GM18951 (cell line): Measurements from ENCODE around the gene SCUBE1.

Experiments used
- POLR2A ChIP-seq: IDR thresholded peaks from 4 replicates; pipeline ENCODE4 v1.6.1; 2011; ENCODE audit warnings: mild to moderate bottlenecking; ENCODE audit not compliant: insufficient read length, insufficient read depth; ENCODE audit errors: extremely low read depth
- in situ Hi-C: fragments of 300-500 bp; cut with MboI; formaldehyde crosslinking; loops from one replicate; pipeline ENCODE4 v1.12.0; 2022; ENCODE audit warnings: low sequenced_read_pairs, mixed read lengths, inconsistent platforms; ENCODE audit not compliant: unreplicated experiment

Gene SCUBE1

GRCh38 chr22:43153899-43154298 is 189.3 kb downstream of the SCUBE1 start:
- in situ Hi-C loops: no loop called here
- TF ChIP-seq POLR2A: no peak

- in situ Hi-C loops: no loop called here
- TF ChIP-seq POLR2A: peak; percentile 32
Measured at GRCh38 chr22:43152357-43153071, 190.7 kb downstream of the SCUBE1 start.

- TF ChIP-seq POLR2A: no peak
- in situ Hi-C loops: no loop called here
Measured at GRCh38 chr22:43152003-43152356, 191.2 kb downstream of the SCUBE1 start.

DNA sequence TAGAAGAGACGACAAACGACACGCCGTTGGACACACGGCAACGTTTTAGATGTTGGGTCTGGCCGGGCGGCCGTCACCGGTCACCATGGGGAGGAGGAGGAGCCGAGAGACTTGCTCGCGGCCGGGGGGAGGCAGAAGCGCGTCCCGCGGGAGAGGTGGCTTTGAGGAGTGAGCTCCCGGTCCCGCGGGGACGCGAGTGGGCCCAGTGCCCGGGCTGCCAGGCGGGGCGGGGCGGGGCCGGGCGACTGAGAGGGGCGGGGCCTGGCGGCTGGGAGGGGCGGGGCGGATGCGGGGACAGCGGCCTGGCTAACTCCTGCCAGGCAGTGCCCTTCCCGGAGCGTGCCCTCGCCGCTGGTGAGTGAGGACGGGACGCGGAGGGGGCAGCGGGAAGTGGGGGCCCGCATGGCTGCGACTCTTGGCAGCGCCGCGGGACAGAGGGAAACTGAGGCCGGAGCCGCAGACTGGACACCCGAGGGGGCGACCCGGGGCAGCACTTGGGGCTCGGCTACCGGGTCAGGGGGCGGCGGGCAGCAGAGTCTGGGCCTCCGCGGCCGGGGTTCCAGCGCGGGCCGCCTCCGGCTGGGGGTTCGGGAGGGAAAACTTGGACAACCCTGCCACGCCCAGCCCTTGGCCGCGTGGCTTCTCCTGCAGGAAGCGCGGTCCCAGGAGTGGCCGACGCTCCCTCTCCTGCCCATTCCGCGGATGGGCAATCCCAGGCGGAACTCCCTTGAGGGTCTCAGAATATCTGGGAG is 191.7 kb downstream of the SCUBE1 start, which contains the start of gene TSPO:
Gene TSPO, plus strand, starts transcription at position 309 of the 752 bp plus-strand sequence. CDS start 7,680 bp downstream, outside the sequence.
- peak; percentile 28 for TF ChIP-seq POLR2A
- in situ Hi-C loops: no loop called here

DNA sequence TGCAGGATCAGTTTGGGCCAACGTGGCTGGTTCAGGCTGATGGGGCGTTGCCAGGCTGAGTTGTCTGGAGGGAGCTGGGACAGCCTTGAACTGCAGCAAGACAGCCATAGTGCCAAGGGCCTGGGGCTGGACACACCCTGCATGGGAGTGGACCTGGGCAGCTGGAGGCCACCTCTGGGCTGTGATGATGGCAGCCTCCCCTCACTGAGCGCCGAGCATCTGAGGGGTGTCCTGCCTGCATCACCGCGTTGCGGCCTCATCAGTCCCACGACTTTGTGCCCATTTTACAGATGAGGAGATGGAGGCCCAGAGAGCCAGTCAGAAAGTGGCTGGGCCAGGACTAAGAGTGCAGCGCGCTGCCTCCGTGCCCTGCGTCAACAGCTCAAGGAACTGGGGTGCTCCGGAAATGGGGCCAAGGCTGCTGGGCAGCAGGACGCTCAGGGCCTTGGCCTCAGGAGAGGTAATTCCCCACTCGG is 192.4 kb downstream of the SCUBE1 start:
- TF ChIP-seq POLR2A: no peak
- in situ Hi-C loops: no loop called here

DNA sequence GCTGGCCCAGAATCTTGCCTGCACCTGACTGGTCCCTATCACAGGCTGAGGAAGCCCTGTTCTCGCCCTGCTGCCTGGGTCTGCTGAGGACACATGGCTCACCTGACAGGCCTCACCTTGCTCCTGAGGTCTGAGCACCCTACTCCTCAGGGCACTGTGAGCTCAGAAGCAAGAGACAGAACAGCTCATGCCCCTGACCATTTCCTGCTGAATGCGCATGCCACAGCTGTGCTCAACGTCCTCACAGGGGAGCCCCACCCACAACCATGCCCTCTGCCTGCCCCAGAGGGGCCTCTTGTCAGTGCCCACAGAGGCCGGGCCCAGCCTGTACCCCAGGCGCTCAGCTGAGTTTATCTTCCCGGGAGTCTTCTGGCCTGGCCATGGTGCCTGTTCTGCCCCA is 194.6 kb downstream of the SCUBE1 start:
- no peak for TF ChIP-seq POLR2A
- in situ Hi-C loops: no loop called here

- no peak for TF ChIP-seq POLR2A
- in situ Hi-C loops: no loop called here
Measured at GRCh38 chr22:43147821-43148220, 195.4 kb downstream of the SCUBE1 start.
